ENCODE measurements around the gene AQR.
"Not testable (repeated sequence)": the region's sequence is repeated elsewhere in the genome, so short reads cannot be mapped to it uniquely, and the experiment has no call there.

Gene AQR

GRCh38 chr15:34812868-34813365, 156.6 kb downstream of the AQR start:
- not testable (repeated sequence) for DNase-seq (ENCODE audit: low spot score)

- no peak for DNase-seq (ENCODE audit: low spot score)
Observed at GRCh38 chr15:34812369-34812768, 157.2 kb downstream of the AQR start.

GRCh38 chr15:34810443-34811129, 159.0 kb downstream of the AQR start:
- no peak for DNase-seq (ENCODE audit: low spot score)

DNA sequence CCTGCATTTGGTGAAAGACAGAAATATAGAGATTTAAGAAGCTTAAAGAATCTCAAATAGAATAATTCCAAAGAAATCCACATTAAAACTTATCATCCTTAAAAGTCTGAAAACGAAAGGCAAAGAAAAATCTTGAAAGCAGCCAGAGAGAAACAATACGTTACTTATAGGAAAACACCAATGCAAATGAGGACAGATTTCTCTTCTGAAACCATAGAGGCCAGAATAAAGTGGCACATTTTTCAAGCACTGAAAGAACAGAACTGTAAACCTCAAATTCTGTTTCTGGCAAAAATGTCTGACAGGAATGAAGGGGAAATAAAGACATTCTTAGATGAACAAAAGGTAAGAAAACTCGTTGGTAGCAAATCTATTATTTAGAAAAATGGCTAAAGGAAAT, 160.4 kb downstream of the AQR start:
- DNase-seq (ENCODE audit: low spot score), result no peak

DNA sequence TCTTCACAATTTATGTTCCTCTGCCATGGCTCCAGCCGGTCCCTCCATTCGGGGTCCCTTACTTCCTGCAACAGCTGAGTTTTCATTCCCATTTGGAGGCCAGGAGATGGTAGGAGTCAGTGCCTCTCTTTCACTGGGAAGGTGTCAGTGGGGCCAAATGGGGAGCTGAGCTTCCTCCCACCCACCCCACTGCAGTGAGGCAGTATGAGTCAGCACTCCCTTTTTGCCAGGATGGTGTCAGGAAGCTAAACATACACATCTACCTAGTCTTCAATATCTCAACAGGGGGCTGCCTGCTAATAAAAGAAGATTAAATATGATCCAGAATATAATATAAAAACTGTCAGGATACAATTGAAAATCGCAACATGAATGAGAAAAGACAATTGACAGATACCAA, 161.5 kb downstream of the AQR start:
- no peak for DNase-seq (ENCODE audit: low spot score)

GRCh38 chr15:34807241-34807640, 162.3 kb downstream of the AQR start:
- not testable (repeated sequence) for DNase-seq (ENCODE audit: low spot score)

DNA sequence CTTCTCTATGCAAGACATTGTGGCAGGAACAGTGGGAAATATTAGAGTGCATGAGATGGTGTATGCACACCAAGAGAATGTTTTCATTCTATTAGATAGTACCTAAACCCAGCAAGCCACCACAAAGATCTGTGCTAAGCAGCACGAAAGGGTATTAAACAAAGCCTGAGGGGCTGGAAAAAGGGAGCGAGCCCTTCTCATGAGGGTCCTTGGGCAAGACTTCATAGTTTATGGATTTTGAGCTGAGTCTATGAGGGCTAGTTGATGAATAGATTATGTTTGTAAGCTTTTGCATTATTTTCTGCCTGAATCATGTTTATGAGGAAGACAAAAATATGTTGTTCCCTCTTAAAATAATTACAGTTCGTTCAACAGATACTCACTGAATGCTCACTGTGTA, 164.8 kb downstream of the AQR start:
- DNase-seq (ENCODE audit: low spot score), result no peak

DNA sequence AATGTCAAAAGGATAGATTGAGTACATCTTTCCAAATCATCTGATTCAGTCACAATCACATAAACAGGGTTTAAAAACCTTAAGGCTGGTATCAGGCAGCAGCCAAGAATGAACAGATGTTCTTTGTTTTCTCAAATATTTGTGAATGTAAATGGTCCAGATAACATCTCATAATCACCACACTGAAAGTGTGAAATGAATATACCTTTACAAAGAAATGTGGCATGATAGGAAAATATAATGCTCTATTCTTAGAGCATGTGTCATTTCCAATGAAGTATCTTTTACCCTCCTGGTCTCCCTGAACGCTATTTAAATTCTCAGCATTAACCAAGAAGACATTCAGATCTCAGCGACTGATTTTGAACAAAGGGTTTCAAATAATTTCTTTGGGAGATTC, 165.4 kb downstream of the AQR start:
- DNase-seq (ENCODE audit: low spot score), result no peak

- no peak for DNase-seq (ENCODE audit: low spot score)
Observed at GRCh38 chr15:34802803-34803750, 166.5 kb downstream of the AQR start.

GRCh38 chr15:34802371-34802770, 167.2 kb downstream of the AQR start:
- no peak for DNase-seq (ENCODE audit: low spot score)
